Tibial nerve (tissue), 4 donors: ENCODE results near the gene STX7. TPM values are rescaled to one million over a fixed set of nuclear protein-coding genes. Genes with fewer than 3 reads are reported as not detected.

Experiments used
- DNase-seq, 2 donors: peaks; one replicate each; pipeline ENCODE4 v3.0.0-alpha.2; 2019; ENCODE audit warnings: low spot score in 2 of 2
- H3K27ac ChIP-seq, 4 donors: fragments of 200-600 bp; sonication (generic) in 3 of 4; one replicate each; pipeline ENCODE4 v1.5.1; 2017 to 2019; ENCODE audit warnings: mild to moderate bottlenecking in 1 of 4
- H3K27me3 ChIP-seq, 2 donors: fragments of 200-600 bp; sonication (generic) in 1 of 2; one replicate each; pipeline versions ENCODE4 v1.5.1 to v1.6.0; 2017 to 2019
- H3K36me3 ChIP-seq, 3 donors: fragments of 200-600 bp; sonication (generic); one replicate each; pipeline ENCODE4 v1.5.1; 2018 to 2019
- H3K4me1 ChIP-seq, 4 donors: fragments of 200-600 bp; sonication (generic) in 3 of 4; one replicate each; pipeline ENCODE4 v1.5.1; 2017 to 2019
- H3K4me3 ChIP-seq, 4 donors: fragments of 200-600 bp; sonication (generic) in 3 of 4; one replicate each; pipeline ENCODE4 v1.5.1; 2017 to 2019; ENCODE audit warnings: mild to moderate bottlenecking in 1 of 4, moderate library complexity in 1 of 4
- H3K9me3 ChIP-seq, 4 donors: fragments of 200-600 bp; sonication (generic) in 3 of 4; one replicate each; pipeline ENCODE4 v1.5.1; 2017 to 2019
- EP300 ChIP-seq, 2 donors: sonication (generic); formaldehyde crosslinking; IDR thresholded peaks; one replicate each; pipeline ENCODE4 v1.6.1; 2017; ENCODE audit warnings: antibody characterized with exemption in 2 of 2, mild to moderate bottlenecking in 1 of 2
- POLR2A ChIP-seq, 2 donors: fragments of 450-650 bp; IDR thresholded peaks; one replicate each; pipeline ENCODE4 v1.6.1; 2017; ENCODE audit warnings: antibody characterized with exemption in 2 of 2, mild to moderate bottlenecking in 2 of 2, moderate library complexity in 2 of 2
- WGBS, 2 donors: methylation state at CpG; one replicate each; pipeline ENCODE4 v1.1.5; 2018; 5-methylcytosine and 5-hydroxymethylcytosine counted together
- total RNA-seq, 4 donors: library from RNA; depleted of rRNA; stranded (reverse); fragments of >200 nt; gene quantifications; one replicate each; pipeline ENCODE4 v1.1.0, GENCODE V29; 2016
- TF ChIP-seq, protein P1 (sequence below), 5 experiments: fragments of 200-600 bp in 3 of 5; fragments of 450-650 bp in 2 of 5; sonication (generic) in 3 of 5; IDR thresholded peaks; one replicate each; pipeline ENCODE4 v1.5.1; 2016 to 2019; ENCODE audit warnings: antibody characterized with exemption in 5 of 5, mild to moderate bottlenecking in 3 of 5, moderate library complexity in 2 of 5

STX7 gene
- total RNA-seq, 4 donors from 2014 or later: 53.4 to 92.0 (median 65.6) TPM

DNA sequence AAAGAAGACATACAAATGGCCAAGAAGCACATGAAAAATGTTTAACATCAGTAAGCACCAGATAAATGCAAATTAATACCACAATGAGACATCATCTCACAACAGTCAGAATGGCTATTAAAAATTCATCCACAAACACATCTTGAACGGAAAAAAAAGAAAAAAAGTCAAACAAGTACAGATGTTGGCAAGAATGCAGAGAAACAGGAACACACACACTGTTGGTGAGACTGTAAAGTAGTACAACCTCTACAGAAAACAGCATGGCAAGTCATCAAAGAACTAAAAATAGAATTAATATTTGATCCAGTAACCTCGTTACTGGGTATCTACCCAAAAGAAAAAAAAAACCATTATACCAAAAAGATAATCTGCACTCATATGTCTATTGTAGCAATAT lies 6.5 kb downstream of the STX7 start:
- Histone ChIP-seq H3K27me3 (no peaks in the 10 kb centered on the region), H3K4me3 (no peak overlapping the region), H3K36me3 (peaks cover 4 to 23% (median 6%) of the 10 kb centered on the region in 3 donors), H3K4me1 (peaks cover 0 to 63% (median 30%) of the 10 kb centered on the region in 4 donors), H3K9me3 (no peaks in the 10 kb centered on the region), H3K27ac (no peak overlapping the region)
- DNase-seq: no peak
- 42 to 67% methylated on average over 2 of the region's 2 CpGs for WGBS, 2 donors
- TF ChIP-seq, protein P1, sequence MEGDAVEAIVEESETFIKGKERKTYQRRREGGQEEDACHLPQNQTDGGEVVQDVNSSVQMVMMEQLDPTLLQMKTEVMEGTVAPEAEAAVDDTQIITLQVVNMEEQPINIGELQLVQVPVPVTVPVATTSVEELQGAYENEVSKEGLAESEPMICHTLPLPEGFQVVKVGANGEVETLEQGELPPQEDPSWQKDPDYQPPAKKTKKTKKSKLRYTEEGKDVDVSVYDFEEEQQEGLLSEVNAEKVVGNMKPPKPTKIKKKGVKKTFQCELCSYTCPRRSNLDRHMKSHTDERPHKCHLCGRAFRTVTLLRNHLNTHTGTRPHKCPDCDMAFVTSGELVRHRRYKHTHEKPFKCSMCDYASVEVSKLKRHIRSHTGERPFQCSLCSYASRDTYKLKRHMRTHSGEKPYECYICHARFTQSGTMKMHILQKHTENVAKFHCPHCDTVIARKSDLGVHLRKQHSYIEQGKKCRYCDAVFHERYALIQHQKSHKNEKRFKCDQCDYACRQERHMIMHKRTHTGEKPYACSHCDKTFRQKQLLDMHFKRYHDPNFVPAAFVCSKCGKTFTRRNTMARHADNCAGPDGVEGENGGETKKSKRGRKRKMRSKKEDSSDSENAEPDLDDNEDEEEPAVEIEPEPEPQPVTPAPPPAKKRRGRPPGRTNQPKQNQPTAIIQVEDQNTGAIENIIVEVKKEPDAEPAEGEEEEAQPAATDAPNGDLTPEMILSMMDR (IDR thresholded peaks at IDR 0.05): no peak
- TF ChIP-seq EP300 (IDR thresholded peaks at IDR 0.05) (no peak), POLR2A (IDR thresholded peaks at IDR 0.05) (no peak)

DNA sequence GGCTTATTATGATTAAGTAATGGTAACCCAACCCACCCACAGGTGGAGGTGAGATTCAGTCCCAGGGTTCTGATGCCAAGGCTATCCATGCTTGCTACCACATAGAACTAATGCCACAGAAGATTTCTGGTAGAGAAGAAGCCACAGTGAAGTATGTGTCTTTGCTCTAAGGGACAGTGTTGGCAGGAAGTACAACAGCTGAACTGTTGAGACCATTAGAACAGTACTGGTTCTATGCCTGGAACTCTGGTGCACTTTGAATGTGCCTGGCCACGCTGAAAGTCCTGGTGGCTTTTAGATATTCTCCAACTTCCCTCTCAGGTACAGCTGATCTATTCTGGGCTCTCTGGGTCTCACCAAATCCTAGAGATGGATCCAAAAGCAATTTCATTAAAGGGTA lies 7.8 kb downstream of the STX7 start:
- no peak overlapping the region for H3K4me3 ChIP-seq
- no peaks in the 10 kb centered on the region for H3K27me3 ChIP-seq
- no peak for DNase-seq
- peaks cover 0 to 59% (median 24%) of the 10 kb centered on the region in 4 donors for H3K4me1 ChIP-seq
- no peak overlapping the region for H3K27ac ChIP-seq
- WGBS, 2 donors: 95 to 100% methylated on average over 1 of the region's 1 CpG
- H3K9me3 ChIP-seq: no peaks in the 10 kb centered on the region
- peaks cover 4 to 32% (median 8%) of the 10 kb centered on the region in 3 donors for H3K36me3 ChIP-seq
- no peak for TF ChIP-seq POLR2A (IDR thresholded peaks at IDR 0.05)
- TF ChIP-seq, protein P1 (IDR thresholded peaks at IDR 0.05): no peak
- TF ChIP-seq EP300 (IDR thresholded peaks at IDR 0.05): no peak

DNA sequence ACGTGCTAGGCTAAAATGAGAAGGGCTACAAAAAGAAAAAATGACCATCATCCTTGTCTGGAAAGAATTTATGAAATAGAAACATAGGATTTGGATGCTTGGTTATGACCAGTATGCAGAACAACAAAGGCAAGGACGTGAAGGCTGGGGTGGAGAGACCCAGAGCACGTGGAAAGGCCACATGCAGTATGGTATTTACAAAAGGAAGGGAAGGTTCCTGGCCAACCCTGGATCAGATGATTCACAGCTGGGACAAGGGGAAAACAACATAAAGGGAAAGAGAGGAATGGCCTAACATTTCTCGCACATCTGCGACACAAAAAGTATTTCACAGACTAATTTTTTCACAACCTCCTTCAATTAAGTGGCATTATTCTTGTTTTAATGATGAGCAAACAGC lies 8.2 kb downstream of the STX7 start:
- DNase-seq: no peak
- TF ChIP-seq, protein P1 (IDR thresholded peaks at IDR 0.05): no peak
- no peak for TF ChIP-seq EP300 (IDR thresholded peaks at IDR 0.05)
- TF ChIP-seq POLR2A (IDR thresholded peaks at IDR 0.05): no peak
- WGBS, 2 donors: 74 to 77% methylated on average over 5 of the region's 5 CpGs
- Histone ChIP-seq H3K4me3 (no peak overlapping the region), H3K27ac (no peak overlapping the region), H3K4me1 (peaks cover 0 to 59% (median 25%) of the 10 kb centered on the region in 4 donors), H3K9me3 (no peaks in the 10 kb centered on the region), H3K27me3 (no peaks in the 10 kb centered on the region), H3K36me3 (peaks cover 4 to 32% (median 8%) of the 10 kb centered on the region in 3 donors)

DNA sequence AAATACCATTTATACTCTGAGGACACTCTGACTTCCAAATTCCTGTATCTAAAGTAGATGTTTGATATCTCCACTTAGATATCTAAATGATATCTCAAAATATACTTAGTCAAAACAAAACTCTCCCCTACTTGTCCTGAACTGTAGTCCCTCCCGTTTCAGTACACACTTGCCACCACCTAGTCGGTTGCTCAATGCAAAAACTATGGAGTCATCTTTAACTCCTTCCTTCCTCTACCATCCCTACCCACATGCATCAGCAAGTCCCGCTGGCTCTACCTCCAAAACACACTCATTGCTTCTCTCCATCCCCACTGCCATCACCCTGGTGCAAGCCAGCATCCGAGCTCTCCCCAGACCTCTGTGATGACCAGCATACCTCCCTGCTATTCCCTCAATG lies 13.2 kb downstream of the STX7 start:
- H3K9me3 ChIP-seq: no peaks in the 10 kb centered on the region
- no peak for DNase-seq
- H3K27ac ChIP-seq: no peak overlapping the region
- H3K36me3 ChIP-seq: peaks cover 1 to 41% (median 8%) of the 10 kb centered on the region in 3 donors
- no peak overlapping the region for H3K4me3 ChIP-seq
- 57 to 59% methylated on average over 4 of the region's 4 CpGs for WGBS, 2 donors
- TF ChIP-seq POLR2A (IDR thresholded peaks at IDR 0.05) (no peak), EP300 (IDR thresholded peaks at IDR 0.05) (no peak)
- TF ChIP-seq, protein P1 (IDR thresholded peaks at IDR 0.05): no peak
- no peaks in the 10 kb centered on the region for H3K27me3 ChIP-seq
- H3K4me1 ChIP-seq: peaks cover 0 to 54% (median 20%) of the 10 kb centered on the region in 4 donors

DNA sequence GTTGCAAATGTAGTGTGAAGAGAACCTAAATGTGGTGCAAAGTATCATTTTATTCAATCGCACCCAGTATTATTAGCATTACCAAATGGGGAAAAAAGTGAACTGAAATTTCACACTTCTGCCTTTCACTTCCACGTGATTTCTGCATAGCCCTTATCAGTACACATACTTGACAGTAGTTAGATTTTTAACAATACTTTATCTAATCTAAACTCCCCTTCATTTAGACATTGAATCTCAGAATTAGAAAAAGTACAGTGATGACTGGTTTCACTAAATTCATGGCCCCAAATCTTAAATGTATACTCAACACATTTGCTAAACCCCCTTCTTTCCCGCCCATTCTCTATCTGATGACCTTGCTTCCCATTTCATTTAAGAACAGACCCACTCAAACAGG lies 14.3 kb downstream of the STX7 start:
- TF ChIP-seq, protein P1 (IDR thresholded peaks at IDR 0.05): no peak
- TF ChIP-seq EP300 (IDR thresholded peaks at IDR 0.05) (no peak), POLR2A (IDR thresholded peaks at IDR 0.05) (no peak)
- Histone ChIP-seq H3K4me3 (no peak overlapping the region), H3K36me3 (peaks cover 0 to 50% (median 8%) of the 10 kb centered on the region in 3 donors), H3K4me1 (peaks cover 0 to 44% (median 11%) of the 10 kb centered on the region in 4 donors), H3K27ac (no peak overlapping the region), H3K27me3 (no peaks in the 10 kb centered on the region), H3K9me3 (no peaks in the 10 kb centered on the region)
- 84 to 90% methylated on average over 3 of the region's 3 CpGs for WGBS, 2 donors
- DNase-seq: no peak
